Mesenchymal stem cell (in vitro differentiated cells and primary cell): ENCODE data around the gene MEF2A.

ENCODE experiments used
- DNase-seq: peaks from one replicate; pipeline ENCODE4 v3.0.0-alpha.2; 2013
- H2AFZ ChIP-seq: one replicate; pipeline ENCODE4 v1.6.1; 2013; ENCODE audit warnings: low read depth, mild to moderate bottlenecking, control low read depth, inconsistent platforms, low read length, moderate library complexity
- H2AK5ac ChIP-seq: 2 replicates; pipeline ENCODE4 v1.6.1; 2013; ENCODE audit warnings: low read length, moderate library complexity, mild to moderate bottlenecking, inconsistent platforms; ENCODE audit not compliant: severe bottlenecking
- H2BK120ac ChIP-seq: one replicate; pipeline ENCODE4 v1.6.1; 2013; ENCODE audit warnings: low read depth, mild to moderate bottlenecking, inconsistent platforms, low read length, moderate library complexity
- H2BK12ac ChIP-seq, 2 experiments: one replicate each; pipeline ENCODE4 v1.6.1; 2013; ENCODE audit warnings: inconsistent platforms in 2 of 2, low read length in 2 of 2, mild to moderate bottlenecking in 2 of 2, moderate library complexity in 2 of 2, control low read depth in 1 of 2
- H2BK15ac ChIP-seq: one replicate; pipeline ENCODE4 v1.6.1; 2013; ENCODE audit warnings: mild to moderate bottlenecking, low read depth, inconsistent platforms; ENCODE audit not compliant: poor library complexity, severe bottlenecking
- H2BK5ac ChIP-seq: 2 replicates; pipeline ENCODE4 v1.6.1; 2013; ENCODE audit warnings: low read depth, mild to moderate bottlenecking, low read length, control low read depth, inconsistent platforms; ENCODE audit not compliant: poor library complexity, severe bottlenecking
- H3K14ac ChIP-seq, 2 experiments: one replicate each; pipeline ENCODE4 v1.6.1; 2013; ENCODE audit warnings: inconsistent platforms in 2 of 2, low read length in 2 of 2, control low read depth in 1 of 2, mild to moderate bottlenecking in 1 of 2, moderate library complexity in 1 of 2
- H3K18ac ChIP-seq, 2 experiments: one replicate each; pipeline ENCODE4 v1.6.1; 2013; ENCODE audit warnings: inconsistent platforms in 2 of 2, low read length in 2 of 2, control low read depth in 1 of 2, low read depth in 1 of 2, mild to moderate bottlenecking in 1 of 2
- H3K23ac ChIP-seq, 2 experiments: one replicate each; pipeline ENCODE4 v1.6.1; 2013; ENCODE audit warnings: inconsistent platforms in 2 of 2, low read length in 2 of 2, mild to moderate bottlenecking in 2 of 2, moderate library complexity in 2 of 2, control low read depth in 1 of 2
- H3K27ac ChIP-seq: 2 replicates; pipeline ENCODE4 v1.5.1; 2013; ENCODE audit warnings: mild to moderate bottlenecking, moderate library complexity, low read length, control low read depth, inconsistent platforms; ENCODE audit not compliant: poor library complexity, severe bottlenecking
- H3K27me3 ChIP-seq, 2 experiments: 2 replicates each; pipeline versions ENCODE4 v1.6.1 to v1.7.0; 2013; ENCODE audit warnings: low read length in 2 of 2, mild to moderate bottlenecking in 2 of 2, moderate library complexity in 2 of 2, control low read depth in 1 of 2, inconsistent platforms in 1 of 2; ENCODE audit not compliant: control insufficient read depth in 1 of 2, insufficient read depth in 1 of 2
- H3K36me3 ChIP-seq, 2 experiments: 2 replicates each; pipeline versions ENCODE4 v1.6.1 to v1.7.0; 2013; ENCODE audit warnings: low read length in 2 of 2, control low read depth in 1 of 2, inconsistent platforms in 1 of 2, low read depth in 1 of 2, mild to moderate bottlenecking in 1 of 2; ENCODE audit not compliant: insufficient read depth in 2 of 2, control insufficient read depth in 1 of 2
- H3K4ac ChIP-seq, 2 experiments: one replicate each; pipeline ENCODE4 v1.6.1; 2013; ENCODE audit warnings: inconsistent platforms in 2 of 2, low read length in 2 of 2, mild to moderate bottlenecking in 2 of 2, moderate library complexity in 2 of 2, control low read depth in 1 of 2, low read depth in 1 of 2
- H3K4me1 ChIP-seq: 2 replicates; pipeline ENCODE4 v1.6.1; 2013; ENCODE audit warnings: low read depth, low read length, control low read depth; ENCODE audit not compliant: control insufficient read depth, insufficient read depth
- H3K4me2 ChIP-seq: 2 replicates; pipeline ENCODE4 v1.6.1; 2013; ENCODE audit warnings: low read length, mild to moderate bottlenecking, inconsistent platforms; ENCODE audit not compliant: poor library complexity, severe bottlenecking
- H3K4me3 ChIP-seq, 2 experiments: 2 replicates each; pipeline versions ENCODE4 v1.5.1 to v1.7.0; 2013; ENCODE audit warnings: low read length in 2 of 2, mild to moderate bottlenecking in 2 of 2, control low read depth in 1 of 2, low read depth in 1 of 2; ENCODE audit not compliant: insufficient read depth in 1 of 2
- H3K79me1 ChIP-seq: replicated peaks from 2 replicates; pipeline ENCODE4 v1.6.1; 2013; ENCODE audit warnings: mild to moderate bottlenecking, control low read depth, low read length, inconsistent platforms; ENCODE audit not compliant: poor library complexity, severe bottlenecking
- H3K9ac ChIP-seq: 2 replicates; pipeline ENCODE4 v1.7.0; 2013; ENCODE audit warnings: mild to moderate bottlenecking, low read length, moderate library complexity
- H3K9me3 ChIP-seq: 2 replicates; pipeline ENCODE4 v1.7.0; 2013; ENCODE audit warnings: mild to moderate bottlenecking, low read length; ENCODE audit not compliant: control insufficient read depth
- H4K8ac ChIP-seq: one replicate; pipeline ENCODE4 v1.6.1; 2013; ENCODE audit warnings: inconsistent platforms, mild to moderate bottlenecking, low read length, moderate library complexity
- H4K91ac ChIP-seq: one replicate; pipeline ENCODE4 v1.6.1; 2013; ENCODE audit warnings: mild to moderate bottlenecking, low read length, inconsistent platforms
- WGBS: methylation state at CpG from one replicate; pipeline ENCODE4 v1.1.7; 2013; ENCODE audit warnings: mixed read lengths; 5-methylcytosine and 5-hydroxymethylcytosine counted together

Gene MEF2A

GRCh38 chr15:99547517-99547916, 18.3 kb upstream of the MEF2A start:
- Histone ChIP-seq H3K23ac (no peak overlapping the region), H3K18ac (no peak overlapping the region), H2AFZ (no peak overlapping the region), H3K4me3 (no peak overlapping the region), H4K8ac (no peak overlapping the region), H3K14ac (no peak overlapping the region), H2BK15ac (no peak overlapping the region), H2BK5ac (no peak overlapping the region), H3K9me3 (no peaks in the 10 kb centered on the region), H3K4ac (no peak overlapping the region), H3K79me1 (no peaks in the 10 kb centered on the region), H3K27ac (no peak overlapping the region), H3K27me3 (no peaks in the 10 kb centered on the region), H3K9ac (no peak overlapping the region), H2AK5ac (no peak overlapping the region), H2BK12ac (no peak overlapping the region), H3K4me2 (no peak overlapping the region), H3K36me3 (no peaks in the 10 kb centered on the region), H2BK120ac (no peak overlapping the region), H3K4me1 (no peaks in the 10 kb centered on the region), H4K91ac (no peak overlapping the region)
- DNase-seq: no peak
- WGBS: 84% methylated on average over 3 of the region's 3 CpGs

- no peaks in the 10 kb centered on the region for H3K27me3 ChIP-seq
- no peaks in the 10 kb centered on the region for H3K9me3 ChIP-seq
- no peak overlapping the region for H4K8ac ChIP-seq
- whole genome bisulfite sequencing: 92% methylated on average over 5 of the region's 5 CpGs
- H2AFZ ChIP-seq: no peak overlapping the region
- no peak overlapping the region for H2BK15ac ChIP-seq
- H3K18ac ChIP-seq: no peak overlapping the region
- no peak overlapping the region for H2BK120ac ChIP-seq
- H3K27ac ChIP-seq: no peak overlapping the region
- H3K23ac ChIP-seq: no peak overlapping the region
- H3K79me1 ChIP-seq: no peaks in the 10 kb centered on the region
- H4K91ac ChIP-seq: no peak overlapping the region
- no peak overlapping the region for H3K4me2 ChIP-seq
- no peak overlapping the region for H3K4me3 ChIP-seq
- H3K14ac ChIP-seq: no peak overlapping the region
- H3K9ac ChIP-seq: no peak overlapping the region
- no peak overlapping the region for H3K4ac ChIP-seq
- H3K36me3 ChIP-seq: no peaks in the 10 kb centered on the region
- no peak overlapping the region for H2BK12ac ChIP-seq
- H3K4me1 ChIP-seq: no peaks in the 10 kb centered on the region
- H2AK5ac ChIP-seq: no peak overlapping the region
- H2BK5ac ChIP-seq: no peak overlapping the region
- no peak for DNase-seq
Measured at GRCh38 chr15:99550077-99550476, 15.7 kb upstream of the MEF2A start.

GRCh38 chr15:99552111-99552510, 13.7 kb upstream of the MEF2A start:
- H3K27me3 ChIP-seq: no peaks in the 10 kb centered on the region
- no peak overlapping the region for H2BK12ac ChIP-seq
- no peak overlapping the region for H2BK120ac ChIP-seq
- no peaks in the 10 kb centered on the region for H3K4me1 ChIP-seq
- H3K4ac ChIP-seq: no peak overlapping the region
- H3K79me1 ChIP-seq: no peaks in the 10 kb centered on the region
- DNase-seq: no peak
- no peak overlapping the region for H3K18ac ChIP-seq
- H3K9ac ChIP-seq: no peak overlapping the region
- H3K4me2 ChIP-seq: no peak overlapping the region
- H3K14ac ChIP-seq: no peak overlapping the region
- no peak overlapping the region for H2BK5ac ChIP-seq
- no peak overlapping the region for H2AK5ac ChIP-seq
- H4K91ac ChIP-seq: no peak overlapping the region
- 98% methylated on average over 1 of the region's 2 CpGs for WGBS
- H3K4me3 ChIP-seq: no peak overlapping the region
- H2BK15ac ChIP-seq: no peak overlapping the region
- no peaks in the 10 kb centered on the region for H3K36me3 ChIP-seq
- H4K8ac ChIP-seq: no peak overlapping the region
- no peaks in the 10 kb centered on the region for H3K9me3 ChIP-seq
- no peak overlapping the region for H3K23ac ChIP-seq
- no peak overlapping the region for H2AFZ ChIP-seq
- no peak overlapping the region for H3K27ac ChIP-seq

- H3K14ac ChIP-seq: no peak overlapping the region
- H3K4me1 ChIP-seq: no peaks in the 10 kb centered on the region
- H2BK120ac ChIP-seq: no peak overlapping the region
- H2BK15ac ChIP-seq: no peak overlapping the region
- no peak overlapping the region for H3K18ac ChIP-seq
- WGBS: 81% methylated on average over 5 of the region's 5 CpGs
- H2AFZ ChIP-seq: no peak overlapping the region
- H3K23ac ChIP-seq: no peak overlapping the region
- H4K8ac ChIP-seq: no peak overlapping the region
- H3K79me1 ChIP-seq: no peaks in the 10 kb centered on the region
- no peak overlapping the region for H3K4me3 ChIP-seq
- no peak overlapping the region for H3K9ac ChIP-seq
- H2BK5ac ChIP-seq: no peak overlapping the region
- H3K27ac ChIP-seq: no peak overlapping the region
- DNase-seq: no peak
- H3K4me2 ChIP-seq: no peak overlapping the region
- no peak overlapping the region for H4K91ac ChIP-seq
- H2BK12ac ChIP-seq: no peak overlapping the region
- no peaks in the 10 kb centered on the region for H3K27me3 ChIP-seq
- H2AK5ac ChIP-seq: no peak overlapping the region
- H3K36me3 ChIP-seq: no peaks in the 10 kb centered on the region
- no peak overlapping the region for H3K4ac ChIP-seq
- H3K9me3 ChIP-seq: no peaks in the 10 kb centered on the region
Measured at GRCh38 chr15:99554880-99555488, 10.8 kb upstream of the MEF2A start.
